HL-60 (cell line): ENCODE data around the gene RHBDD1.

Experiments used
- DNase-seq, 2 experiments: peaks; one replicate each; pipeline ENCODE4 v3.0.0-alpha.2; 2010 to 2020; ENCODE audit warnings: low read depth in 1 of 2, low spot score in 1 of 2
- H3K27ac ChIP-seq: fragments of 250-450 bp; sonication (Bioruptor Pico); replicated peaks from 2 replicates; pipeline ENCODE4 v1.5.1; 2020; ENCODE audit warnings: mild to moderate bottlenecking, moderate library complexity
- H3K27me3 ChIP-seq: fragments of 250-450 bp; sonication (Bioruptor Pico); 2 replicates; pipeline ENCODE4 v1.5.1; 2021; ENCODE audit warnings: mild to moderate bottlenecking, moderate library complexity; ENCODE audit not compliant: insufficient read depth, poor library complexity, severe bottlenecking
- H3K4me3 ChIP-seq: replicated peaks from 2 replicates; pipeline ENCODE4 v1.5.1; 2011; ENCODE audit warnings: mild to moderate bottlenecking, control low read depth, low read length; ENCODE audit not compliant: insufficient read depth
- CTCF ChIP-seq: IDR thresholded peaks from one replicate; pipeline ENCODE4 v1.5.1; 2011; ENCODE audit warnings: low read length, control low read depth, inconsistent platforms; ENCODE audit not compliant: insufficient read depth
- GABPA ChIP-seq: IDR thresholded peaks from 2 replicates; pipeline ENCODE4 v1.6.1; 2012; ENCODE audit warnings: low read depth
- POLR2AphosphoS5 ChIP-seq: IDR thresholded peaks from 2 replicates; pipeline ENCODE4 v1.6.1; 2012; ENCODE audit warnings: low read depth
- REST ChIP-seq: IDR thresholded peaks from 2 replicates; pipeline ENCODE4 v1.6.1; 2012; ENCODE audit warnings: low read depth; ENCODE audit not compliant: insufficient replicate concordance
- SPI1 ChIP-seq: IDR thresholded peaks from 2 replicates; pipeline ENCODE4 v1.6.1; 2012; ENCODE audit warnings: low read depth, mild to moderate bottlenecking, borderline replicate concordance

RHBDD1 gene

GRCh38 chr2:226868331-226869162, 32.7 kb downstream of the RHBDD1 start:
- H3K4me3 ChIP-seq, result no peak overlapping the region
- no peak overlapping the region for H3K27ac ChIP-seq
- DNase-seq, result no peak
- no peaks in the 10 kb centered on the region for H3K27me3 ChIP-seq
- TF ChIP-seq GABPA (no peak), SPI1 (no peak), CTCF (no peak), POLR2AphosphoS5 (no peak), REST (no peak)

- TF ChIP-seq POLR2AphosphoS5 (no peak), REST (no peak), GABPA (no peak), SPI1 (no peak), CTCF (no peak)
- no peak for DNase-seq
- no peaks in the 10 kb centered on the region for H3K27me3 ChIP-seq
These were observed 33.5 kb downstream of the RHBDD1 start for GRCh38 chr2:226869371-226869770.

GRCh38 chr2:226873051-226873620, 37.3 kb downstream of the RHBDD1 start:
- no peak for TF ChIP-seq CTCF
- peak; percentile 45; the same call in 1 of the 2 replicates for TF ChIP-seq SPI1
- no peak overlapping the region for H3K4me3 ChIP-seq
- DNase-seq, result peak in 1 of 2 experiments; percentile 29
- H3K27me3 ChIP-seq, result no peaks in the 10 kb centered on the region
- H3K27ac ChIP-seq, result no peak overlapping the region

More at GRCh38 chr2:226869371-226869770, 33.5 kb downstream of the RHBDD1 start:
- Histone ChIP-seq H3K27ac (no peak overlapping the region), H3K4me3 (no peak overlapping the region)
